K562 (cell line): ENCODE data around the gene C15orf62. TPM values are rescaled to one million over a fixed set of nuclear protein-coding genes. Genes with fewer than 3 reads are reported as not detected.
A peak's percentile ranks its signal among the peaks of the same experiment; 100 is the strongest.

Experiments
- ASH1L ChIP-seq: fragments of 450-650 bp; IDR thresholded peaks from 2 replicates; pipeline ENCODE4 v1.6.1; 2018; ENCODE audit warnings: borderline replicate concordance, mild to moderate bottlenecking, low read depth; ENCODE audit not compliant: partially characterized antibody
- ETV1 ChIP-seq: fragments of 450-650 bp; conservative IDR thresholded peaks from 2 replicates; pipeline ENCODE4 v1.6.1; 2016; ENCODE audit warnings: missing genetic modification characterization, control low read depth, low read depth, missing compliant biosample characterization
- HMG20A ChIP-seq: fragments of 450-650 bp; formaldehyde crosslinking; conservative IDR thresholded peaks from 2 replicates; pipeline ENCODE4 v1.4.0; 2020; ENCODE audit warnings: mild to moderate bottlenecking, mixed read lengths
- HNRNPK ChIP-seq: fragments of 200-400 bp; formaldehyde crosslinking; IDR thresholded peaks from one replicate; pipeline ENCODE4 v1.6.1; 2018; ENCODE audit warnings: mild to moderate bottlenecking, low read depth, low read length; ENCODE audit not compliant: poor library complexity, severe bottlenecking
- MCM2 ChIP-seq: fragments of 450-650 bp; IDR thresholded peaks from 2 replicates; pipeline ENCODE4 v1.6.1; 2017; ENCODE audit warnings: low read depth, mild to moderate bottlenecking
- NFATC3 ChIP-seq: fragments of 450-650 bp; IDR thresholded peaks from 2 replicates; pipeline ENCODE4 v1.6.1; 2017; ENCODE audit warnings: mild to moderate bottlenecking
- PHB2 ChIP-seq: fragments of 450-650 bp; IDR thresholded peaks from 2 replicates; pipeline ENCODE4 v1.6.1; 2017; ENCODE audit warnings: low read depth
- PREB ChIP-seq: sonication (generic); formaldehyde crosslinking; IDR thresholded peaks from 2 replicates; pipeline ENCODE4 v1.8.1; 2023; ENCODE audit warnings: mild to moderate bottlenecking, missing genetic modification reagents
- RBFOX2 ChIP-seq: fragments of 200-400 bp; formaldehyde crosslinking; IDR thresholded peaks from 2 replicates; pipeline ENCODE4 v1.6.1; 2017; ENCODE audit warnings: low read depth, mild to moderate bottlenecking, low read length, moderate library complexity
- RBM39 ChIP-seq: fragments of 200-400 bp; formaldehyde crosslinking; optimal IDR thresholded peaks from 2 replicates; pipeline ENCODE3; 2018; ENCODE audit warnings: low read depth, low read length
- RCOR1 ChIP-seq, 2 experiments: IDR thresholded peaks; 2 replicates each; pipeline ENCODE4 v1.6.1; 2012; ENCODE audit warnings: low read depth in 2 of 2, low read length in 2 of 2, borderline replicate concordance in 1 of 2, improper control_type of control experiment in 1 of 2
- SMAD4 ChIP-seq: fragments of 250-450 bp; sonication (Bioruptor Pico); conservative IDR thresholded peaks from 2 replicates; pipeline ENCODE4 v1.8.0; 2021; ENCODE audit warnings: inconsistent platforms, mild to moderate bottlenecking, moderate library complexity
- SMARCC2 ChIP-seq: fragments of 450-650 bp; IDR thresholded peaks from 2 replicates; pipeline ENCODE4 v1.6.1; 2017; ENCODE audit warnings: antibody characterized with exemption, moderate library complexity, mild to moderate bottlenecking, low read depth
- SUPT5H ChIP-seq: fragments of 450-650 bp; IDR thresholded peaks from 2 replicates; pipeline ENCODE4 v1.6.1; 2016
- THRB ChIP-seq: fragments of 450-650 bp; formaldehyde crosslinking; conservative IDR thresholded peaks from 2 replicates; pipeline ENCODE4 v1.4.0; 2022; ENCODE audit warnings: mild to moderate bottlenecking, missing genetic modification characterization
- ZKSCAN1 ChIP-seq: fragments of 150-350 bp; IDR thresholded peaks from 2 replicates; pipeline ENCODE4 v1.6.1; 2016; ENCODE audit warnings: low read depth, low read length
- ZNF212 ChIP-seq: fragments of 450-650 bp; formaldehyde crosslinking; IDR thresholded peaks from 2 replicates; pipeline ENCODE4 v1.4.0; 2020; ENCODE audit warnings: mild to moderate bottlenecking
- ZNF561 ChIP-seq: fragments of 450-650 bp; formaldehyde crosslinking; conservative IDR thresholded peaks from 2 replicates; pipeline ENCODE4 v1.4.0; 2020; ENCODE audit warnings: mild to moderate bottlenecking, moderate library complexity
- ZNF717 ChIP-seq: fragments of 250-450 bp; sonication (Bioruptor Pico); IDR thresholded peaks from 2 replicates; pipeline ENCODE4 v1.5.0; 2021
- ZNF830 ChIP-seq: fragments of 250-450 bp; sonication (Bioruptor Pico); IDR thresholded peaks from 2 replicates; pipeline ENCODE4 v1.5.0; 2021; ENCODE audit warnings: mild to moderate bottlenecking
- polyA plus RNA-seq, 8 experiments: library from polyadenylated mRNA; depleted of rRNA in 4 of 8; stranded (reverse) in 5 of 8; unstranded in 3 of 8; fragments of >200 nt; fragmentation: Nextera tagmentation in 2 of 8; fragmentation: Illumina TruSeq in 1 of 8; extraction: Ambion mirVana in 2 of 8; extraction: Trizol in 1 of 8; gene quantifications; 2 replicates each; pipeline versions ENCODE4 v1.2.1 to v1.2.3, GENCODE V29; 2011 to 2014; ENCODE audit warnings: inconsistent platforms in 1 of 8, missing spikeins in 1 of 8
- total RNA-seq, 7 experiments: library from RNA; depleted of rRNA in 6 of 7; stranded (reverse); fragments of >200 nt in 6 of 7; fragmentation: Illumina TruSeq in 2 of 7; extraction: Trizol in 2 of 7; gene quantifications; 2 replicates each; pipeline versions ENCODE4 v1.2.1 to v1.2.3, GENCODE V29; 2011 to 2021; ENCODE audit warnings: low replicate concordance in 1 of 7
- TF ChIP-seq, protein P1 (sequence below): fragments of 200-800 bp; sonication (Bioruptor generic); IDR thresholded peaks from 2 replicates; pipeline ENCODE4 v1.6.1; 2017; ENCODE audit warnings: missing genetic modification characterization, missing compliant biosample characterization
- TF ChIP-seq, protein P2 (sequence below): sonication (generic); formaldehyde crosslinking; IDR thresholded peaks from 2 replicates; pipeline ENCODE4 v1.8.0; 2023; ENCODE audit warnings: mild to moderate bottlenecking, missing genetic modification reagents

The C15orf62 gene
- total and polyA plus RNA-seq, 9 of the 15 experiments (the other 6 are each of a cell fraction or from before 2014, with no cell fraction given) = 0.01 to 0.76 (median 0.30) TPM; not detected in 1

DNA sequence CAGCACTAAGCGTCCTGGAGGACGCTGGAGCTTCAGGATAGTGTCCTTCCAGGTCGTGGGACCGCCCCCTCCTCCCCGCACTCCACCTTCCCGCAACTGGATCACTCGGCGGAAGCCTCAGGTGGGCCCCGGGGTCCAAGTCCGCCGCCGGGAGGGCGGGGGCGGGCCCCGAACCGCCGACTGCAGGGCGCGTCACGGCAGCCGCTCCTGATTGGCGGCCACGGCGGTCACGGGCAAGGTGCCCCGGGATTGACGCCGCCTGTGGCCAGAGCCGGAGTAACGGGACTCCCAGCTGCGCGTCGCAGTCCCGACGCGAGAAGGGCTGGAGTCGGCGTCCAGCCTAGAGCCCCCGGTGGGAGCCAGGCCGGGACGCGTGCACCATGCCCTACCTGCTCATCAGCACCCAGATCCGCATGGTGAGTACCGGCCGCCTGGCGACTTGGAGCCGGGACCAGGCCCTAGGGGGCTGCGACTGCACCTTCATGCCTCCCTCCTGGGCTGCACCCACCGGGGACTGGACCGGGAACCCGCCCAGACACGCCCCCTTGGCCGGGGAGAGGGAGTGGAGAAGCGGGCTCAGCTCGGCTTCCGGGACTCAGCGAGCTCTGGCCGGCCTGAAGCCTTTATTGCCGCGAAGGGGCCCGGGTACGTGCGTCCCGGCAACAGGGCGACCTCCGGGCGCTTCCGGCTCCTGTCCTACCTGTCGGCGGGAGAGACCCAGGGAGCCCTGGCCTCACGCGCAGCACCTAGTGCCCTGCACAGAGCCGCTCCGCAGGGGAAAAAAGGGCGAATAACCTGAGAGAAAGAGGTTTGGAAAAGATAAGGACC lies 5.8 kb upstream of the C15orf62 start, which contains the start of gene GCHFR (continued):
- TF ChIP-seq ZNF212 (CRISPR knock-in tag) (no peak), ETV1 (no peak), RBM39 (no peak), RCOR1 (IDR thresholded peaks at IDR 0.05; ENCODE audit: borderline replicate concordance in 1 of 2, low read depth in 2 of 2, low read length in 2 of 2) (0 out of 4 replicates have a peak, but pooled peaks of 1 of the 2 experiments have one; percentile 14), ZKSCAN1 (no peak), NFATC3 (no peak), HMG20A (no peak), HNRNPK (no peak), SMARCC2 (no peak), RBFOX2 (peak; percentile 80), SMAD4 (CRISPR knock-in tag) (no peak), ZNF830 (CRISPR knock-in tag) (0 out of 2 replicates have a peak, but pooled peaks have one; percentile 33), ZNF561 (no peak), PHB2 (no peak), SUPT5H (peak; percentile 62; the same call in 1 of the 2 replicates), THRB (CRISPR knock-in tag) (no peak), ASH1L (no peak), ZNF717 (no peak), MCM2 (no peak), PREB (no peak)
- TF ChIP-seq, protein P1, sequence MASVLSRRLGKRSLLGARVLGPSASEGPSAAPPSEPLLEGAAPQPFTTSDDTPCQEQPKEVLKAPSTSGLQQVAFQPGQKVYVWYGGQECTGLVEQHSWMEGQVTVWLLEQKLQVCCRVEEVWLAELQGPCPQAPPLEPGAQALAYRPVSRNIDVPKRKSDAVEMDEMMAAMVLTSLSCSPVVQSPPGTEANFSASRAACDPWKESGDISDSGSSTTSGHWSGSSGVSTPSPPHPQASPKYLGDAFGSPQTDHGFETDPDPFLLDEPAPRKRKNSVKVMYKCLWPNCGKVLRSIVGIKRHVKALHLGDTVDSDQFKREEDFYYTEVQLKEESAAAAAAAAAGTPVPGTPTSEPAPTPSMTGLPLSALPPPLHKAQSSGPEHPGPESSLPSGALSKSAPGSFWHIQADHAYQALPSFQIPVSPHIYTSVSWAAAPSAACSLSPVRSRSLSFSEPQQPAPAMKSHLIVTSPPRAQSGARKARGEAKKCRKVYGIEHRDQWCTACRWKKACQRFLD (CRISPR knock-in tag) = peak; percentile 89
- TF ChIP-seq, protein P2, sequence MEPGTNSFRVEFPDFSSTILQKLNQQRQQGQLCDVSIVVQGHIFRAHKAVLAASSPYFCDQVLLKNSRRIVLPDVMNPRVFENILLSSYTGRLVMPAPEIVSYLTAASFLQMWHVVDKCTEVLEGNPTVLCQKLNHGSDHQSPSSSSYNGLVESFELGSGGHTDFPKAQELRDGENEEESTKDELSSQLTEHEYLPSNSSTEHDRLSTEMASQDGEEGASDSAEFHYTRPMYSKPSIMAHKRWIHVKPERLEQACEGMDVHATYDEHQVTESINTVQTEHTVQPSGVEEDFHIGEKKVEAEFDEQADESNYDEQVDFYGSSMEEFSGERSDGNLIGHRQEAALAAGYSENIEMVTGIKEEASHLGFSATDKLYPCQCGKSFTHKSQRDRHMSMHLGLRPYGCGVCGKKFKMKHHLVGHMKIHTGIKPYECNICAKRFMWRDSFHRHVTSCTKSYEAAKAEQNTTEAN (CRISPR knock-in tag) = no peak
